GM23338 (cell line): ENCODE data around the gene INHBB.

Source experiments
- POLR2AphosphoS5 ChIP-seq: IDR thresholded peaks from 2 replicates; pipeline ENCODE4 v1.6.1; 2016; ENCODE audit warnings: antibody characterized with exemption, low read depth
- ZNF114 ChIP-seq: fragments of 250-450 bp; sonication (Bioruptor Pico); IDR thresholded peaks from 2 replicates; pipeline ENCODE4 v1.5.0; 2020; ENCODE audit warnings: mild to moderate bottlenecking, moderate library complexity
- TF ChIP-seq, protein P1 (sequence below), 2 experiments: fragments of 200-600 bp in 1 of 2; sonication (generic) in 1 of 2; conservative IDR thresholded peaks; 2 replicates each; pipeline versions ENCODE4 v1.5.1 to v1.6.1; 2016 to 2017; ENCODE audit warnings: antibody characterized with exemption in 2 of 2, low read depth in 2 of 2, mild to moderate bottlenecking in 2 of 2, moderate library complexity in 1 of 2

DNA sequence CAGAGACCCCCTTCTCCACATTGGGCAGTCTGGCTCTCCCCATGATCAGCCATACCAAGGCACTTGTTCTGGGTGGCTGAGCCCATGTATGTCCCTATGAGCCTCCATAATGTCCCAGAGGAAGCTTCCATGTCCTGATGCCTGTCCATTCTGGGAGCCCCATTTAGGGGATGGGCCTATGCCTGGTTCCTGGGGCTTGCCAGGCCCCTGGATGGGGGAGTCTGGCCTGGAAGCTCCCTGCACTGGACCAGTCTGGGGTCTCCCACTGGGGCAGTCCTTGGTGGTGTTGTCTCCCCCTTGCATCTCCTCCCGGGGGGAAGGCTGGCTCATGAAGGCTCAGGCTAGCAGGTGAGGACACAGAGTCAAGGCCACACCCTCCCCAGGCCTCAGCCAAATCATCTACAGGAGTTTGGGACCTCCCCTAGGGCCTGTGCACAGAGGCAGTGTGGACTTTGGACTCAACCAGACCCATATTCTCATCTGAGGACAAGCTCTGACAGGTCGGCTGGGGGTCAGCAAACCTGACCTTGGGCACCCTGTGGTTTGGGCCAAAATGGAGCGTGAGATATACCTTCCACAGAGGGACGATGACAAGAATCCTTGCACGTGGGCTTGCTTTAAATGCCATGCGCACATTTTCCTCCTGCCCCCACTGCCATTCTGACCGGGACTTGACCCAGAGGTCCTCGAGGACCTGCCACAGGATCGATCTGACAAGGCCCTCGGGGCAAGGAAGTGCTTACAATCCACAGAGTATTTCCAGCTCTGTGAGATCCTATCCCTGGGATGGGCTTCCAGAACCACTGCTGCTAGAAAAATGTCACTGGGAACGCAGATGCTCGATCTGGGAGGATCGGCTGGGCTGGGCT, 38.8 kb downstream of the INHBB start:
- no peak for TF ChIP-seq POLR2AphosphoS5
- TF ChIP-seq, protein P1, sequence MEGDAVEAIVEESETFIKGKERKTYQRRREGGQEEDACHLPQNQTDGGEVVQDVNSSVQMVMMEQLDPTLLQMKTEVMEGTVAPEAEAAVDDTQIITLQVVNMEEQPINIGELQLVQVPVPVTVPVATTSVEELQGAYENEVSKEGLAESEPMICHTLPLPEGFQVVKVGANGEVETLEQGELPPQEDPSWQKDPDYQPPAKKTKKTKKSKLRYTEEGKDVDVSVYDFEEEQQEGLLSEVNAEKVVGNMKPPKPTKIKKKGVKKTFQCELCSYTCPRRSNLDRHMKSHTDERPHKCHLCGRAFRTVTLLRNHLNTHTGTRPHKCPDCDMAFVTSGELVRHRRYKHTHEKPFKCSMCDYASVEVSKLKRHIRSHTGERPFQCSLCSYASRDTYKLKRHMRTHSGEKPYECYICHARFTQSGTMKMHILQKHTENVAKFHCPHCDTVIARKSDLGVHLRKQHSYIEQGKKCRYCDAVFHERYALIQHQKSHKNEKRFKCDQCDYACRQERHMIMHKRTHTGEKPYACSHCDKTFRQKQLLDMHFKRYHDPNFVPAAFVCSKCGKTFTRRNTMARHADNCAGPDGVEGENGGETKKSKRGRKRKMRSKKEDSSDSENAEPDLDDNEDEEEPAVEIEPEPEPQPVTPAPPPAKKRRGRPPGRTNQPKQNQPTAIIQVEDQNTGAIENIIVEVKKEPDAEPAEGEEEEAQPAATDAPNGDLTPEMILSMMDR (conservative IDR thresholded peaks at IDR 0.05; ENCODE audit: low read depth in 2 of 2): no peak
- TF ChIP-seq ZNF114: no peak
